Stimulated activated naive B cell treated with anti-CD40 and anti-IgM and Interleukin-4, amounts not matched to agents 10 μg/mL and 1 μg/mL and 100 μg/mL, for 72 hours (primary cell): ENCODE results near the gene RGS11.

Source experiments
- ATAC-seq, 2 donors: fragments of 150-1000 bp; cut with Tn5 transposase; replicated peaks; 2 replicates each; pipeline ENCODE4 v1.10.0; 2021; ENCODE audit warnings: moderate library complexity in 1 of 2
- DNase-seq: peaks from one replicate; pipeline ENCODE4 v3.0.0; 2021
- H3K27ac Mint-ChIP-seq: one replicate; pipeline ENCODE4 v1.8.0; 2022; ENCODE audit warnings: mild to moderate bottlenecking, mixed read lengths
- H3K27me3 Mint-ChIP-seq, 2 donors: one replicate each; pipeline ENCODE4 v1.8.0; 2022; ENCODE audit warnings: mixed read lengths in 2 of 2
- H3K36me3 Mint-ChIP-seq, 2 donors: one replicate each; pipeline ENCODE4 v1.8.0; 2022; ENCODE audit warnings: mixed read lengths in 2 of 2, mild to moderate bottlenecking in 1 of 2
- H3K4me1 Mint-ChIP-seq, 2 donors: one replicate each; pipeline ENCODE4 v1.8.0; 2022; ENCODE audit warnings: mixed read lengths in 2 of 2, mild to moderate bottlenecking in 1 of 2
- H3K4me3 Mint-ChIP-seq, 2 donors: one replicate each; pipeline ENCODE4 v1.8.0; 2022; ENCODE audit warnings: mild to moderate bottlenecking in 2 of 2, mixed read lengths in 2 of 2, moderate library complexity in 1 of 2
- H3K9me3 Mint-ChIP-seq, 2 donors: one replicate each; pipeline ENCODE4 v1.8.0; 2022; ENCODE audit warnings: mixed read lengths in 2 of 2, mild to moderate bottlenecking in 1 of 2

The RGS11 gene

DNA sequence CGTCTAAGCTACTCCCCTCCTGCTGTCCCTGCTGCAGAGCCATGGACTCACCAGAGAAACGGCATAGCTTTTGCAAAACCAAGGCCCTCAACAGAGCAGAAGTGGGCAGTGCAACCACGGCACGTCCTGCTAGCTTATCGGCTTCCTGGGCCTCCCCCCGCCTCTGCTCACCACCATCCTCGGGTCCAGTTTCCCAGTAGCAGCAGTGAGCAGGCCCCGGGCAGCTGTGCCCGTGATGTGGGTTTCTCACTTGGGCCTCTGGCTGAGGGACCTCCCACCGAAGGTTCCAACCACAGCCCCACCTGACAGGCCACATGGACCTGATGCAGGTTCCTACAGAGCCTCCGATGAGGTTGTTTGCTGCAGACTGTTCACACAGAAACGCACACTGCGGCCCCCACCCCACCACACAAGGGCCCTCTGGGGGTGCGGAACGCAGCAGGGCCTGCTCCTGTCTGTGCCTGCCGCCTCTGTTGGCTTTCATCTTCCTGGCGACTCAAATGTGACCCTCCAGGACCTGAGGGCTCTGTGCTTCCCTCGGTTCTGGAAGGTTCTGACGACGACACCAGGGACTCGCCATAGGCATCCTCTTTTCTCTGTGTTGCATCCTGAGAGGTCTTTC is 32.1 kb upstream of the RGS11 start:
- no peak overlapping the region for H3K27ac Mint-ChIP-seq
- no peak overlapping the region for H3K4me3 Mint-ChIP-seq
- H3K36me3 Mint-ChIP-seq: peaks cover 38 to 55% of the 10 kb centered on the region in 2 donors
- ATAC-seq (peak; percentile 46 to 57), DNase-seq (no peak)
- H3K27me3 Mint-ChIP-seq: no peaks in the 10 kb centered on the region
- no peaks in the 10 kb centered on the region for H3K9me3 Mint-ChIP-seq
- peaks cover 8 to 33% of the 10 kb centered on the region in 2 donors for H3K4me1 Mint-ChIP-seq

- H3K36me3 Mint-ChIP-seq: peaks cover 38 to 62% of the 10 kb centered on the region in 2 donors
- H3K4me3 Mint-ChIP-seq: no peak overlapping the region
- no peak for DNase-seq
- ATAC-seq: no peak
- H3K27ac Mint-ChIP-seq: peak overlapping the region; percentile 20
- peaks cover 8 to 33% of the 10 kb centered on the region in 2 donors for H3K4me1 Mint-ChIP-seq
- H3K27me3 Mint-ChIP-seq: no peaks in the 10 kb centered on the region
- no peaks in the 10 kb centered on the region for H3K9me3 Mint-ChIP-seq
These were observed 31.2 kb upstream of the RGS11 start for GRCh38 chr16:306911-307370.

DNA sequence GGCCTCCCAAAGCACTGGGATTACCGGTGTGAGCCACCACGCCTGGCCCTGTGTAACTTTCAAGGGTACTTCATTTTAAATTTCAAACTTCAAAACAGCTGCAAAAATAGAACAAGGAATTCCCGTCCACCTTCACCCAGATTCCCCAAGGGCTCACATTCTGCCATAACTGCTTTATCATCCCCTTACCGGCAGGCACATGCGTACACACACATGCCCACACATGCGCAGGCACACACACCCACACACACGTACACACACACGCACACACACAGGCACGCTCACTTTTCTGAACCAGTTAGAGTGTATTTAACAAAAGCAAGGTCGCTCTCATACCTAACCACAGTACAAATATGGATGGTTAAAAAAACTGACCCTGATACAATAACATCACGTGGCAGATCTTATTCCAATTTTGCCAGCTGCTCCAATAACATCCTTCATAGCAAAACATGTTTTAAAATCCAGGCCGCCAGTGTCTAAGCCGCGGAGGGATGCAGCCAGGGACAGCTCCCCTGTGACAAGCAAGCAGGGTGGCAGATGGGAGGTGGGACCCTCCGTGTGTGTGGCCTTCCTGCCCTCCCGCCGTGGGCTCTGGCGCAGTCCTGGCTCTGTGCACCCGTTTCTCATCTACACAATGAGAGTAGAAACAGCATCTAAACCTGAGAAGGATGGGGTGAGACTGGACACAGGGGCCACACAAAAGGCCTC is 30.3 kb upstream of the RGS11 start:
- Mint-ChIP-seq H3K27me3 (no peaks in the 10 kb centered on the region), H3K27ac (peak overlapping the region; percentile 51), H3K9me3 (no peaks in the 10 kb centered on the region), H3K4me1 (peaks cover 8 to 33% of the 10 kb centered on the region in 2 donors), H3K4me3 (no peak overlapping the region), H3K36me3 (peaks cover 31 to 64% of the 10 kb centered on the region in 2 donors)
- ATAC-seq: no peak
- no peak for DNase-seq

- ATAC-seq (peak in 1 of 2 donors; percentile 39), DNase-seq (no peak)
- no peaks in the 10 kb centered on the region for H3K27me3 Mint-ChIP-seq
- peaks cover 28 to 57% of the 10 kb centered on the region in 2 donors for H3K36me3 Mint-ChIP-seq
- no peak overlapping the region for H3K4me3 Mint-ChIP-seq
- peaks cover 6 to 24% of the 10 kb centered on the region in 2 donors for H3K4me1 Mint-ChIP-seq
- peak overlapping the region; percentile 9 for H3K27ac Mint-ChIP-seq
- no peaks in the 10 kb centered on the region for H3K9me3 Mint-ChIP-seq
These were observed 28.2 kb upstream of the RGS11 start for GRCh38 chr16:303760-304505.

DNA sequence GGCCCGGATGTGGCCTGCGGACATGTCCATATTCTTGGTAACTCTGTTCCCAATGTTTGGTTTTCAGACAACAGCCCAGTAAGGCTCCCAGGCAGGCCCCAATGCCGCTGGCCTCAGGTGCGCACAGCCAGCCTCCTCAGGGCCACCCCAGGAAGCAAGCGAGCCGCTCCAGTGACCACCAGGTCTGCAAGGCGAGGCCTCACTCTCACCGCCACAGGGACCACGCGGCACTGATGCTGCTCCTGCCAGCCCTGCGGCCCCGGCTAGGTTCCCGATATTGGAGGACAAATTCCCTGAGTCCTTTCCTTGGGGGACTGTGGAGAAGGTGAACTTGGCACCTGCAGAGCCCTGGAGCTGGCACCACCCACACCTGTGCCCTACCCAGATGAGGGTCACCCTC is 26.2 kb upstream of the RGS11 start:
- ATAC-seq (no peak), DNase-seq (no peak)
- Mint-ChIP-seq H3K27ac (peak overlapping the region; percentile 20), H3K27me3 (no peaks in the 10 kb centered on the region), H3K36me3 (peaks cover 31 to 60% of the 10 kb centered on the region in 2 donors), H3K4me3 (no peak overlapping the region), H3K9me3 (no peaks in the 10 kb centered on the region), H3K4me1 (peaks cover 6 to 13% of the 10 kb centered on the region in 2 donors)

GRCh38 chr16:301235-301634 is 25.5 kb upstream of the RGS11 start:
- Mint-ChIP-seq H3K36me3 (peaks cover 29 to 56% of the 10 kb centered on the region in 2 donors), H3K4me3 (no peak overlapping the region), H3K4me1 (peaks cover 4 to 6% of the 10 kb centered on the region in 2 donors), H3K9me3 (no peaks in the 10 kb centered on the region), H3K27me3 (no peaks in the 10 kb centered on the region), H3K27ac (no peak overlapping the region)
- DNase-seq (no peak), ATAC-seq (no peak)

GRCh38 chr16:297832-298231 is 22.1 kb upstream of the RGS11 start:
- Mint-ChIP-seq H3K4me3 (no peak overlapping the region), H3K36me3 (peaks cover 27 to 44% of the 10 kb centered on the region in 2 donors)

GRCh38 chr16:296806-297510 is 21.2 kb upstream of the RGS11 start:
- no peaks in the 10 kb centered on the region for H3K27me3 Mint-ChIP-seq
- peak overlapping the region; percentile 31 for H3K27ac Mint-ChIP-seq

More at GRCh38 chr16:297832-298231, 22.1 kb upstream of the RGS11 start:
- H3K27me3 Mint-ChIP-seq: no peaks in the 10 kb centered on the region
- ATAC-seq: no peak
- no peak overlapping the region for H3K27ac Mint-ChIP-seq
- no peak for DNase-seq
- no peaks in the 10 kb centered on the region for H3K4me1 Mint-ChIP-seq
- H3K9me3 Mint-ChIP-seq: no peaks in the 10 kb centered on the region

DNA sequence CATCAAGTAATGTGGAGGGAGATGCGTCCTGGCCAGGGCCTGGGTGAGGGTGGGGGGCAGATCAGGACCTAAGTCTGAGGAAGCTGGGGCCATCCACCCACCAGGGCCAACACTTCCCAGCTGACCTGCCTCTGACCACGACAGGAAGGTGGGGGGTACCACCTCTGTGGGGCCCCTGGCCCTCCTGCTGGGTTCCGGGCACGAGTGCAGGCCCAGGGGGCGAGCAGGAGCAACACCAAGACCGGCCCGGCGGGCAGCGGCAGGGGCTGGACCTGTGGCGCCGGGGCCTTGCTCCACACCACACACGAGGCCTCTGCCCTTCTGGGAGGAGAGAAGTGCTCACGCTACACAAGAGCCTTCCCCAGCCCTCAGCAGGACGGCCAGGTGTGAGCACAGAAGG is 20.5 kb upstream of the RGS11 start:
- no peaks in the 10 kb centered on the region for H3K4me1 Mint-ChIP-seq
- ATAC-seq: no peak
- H3K4me3 Mint-ChIP-seq: no peak overlapping the region
- H3K36me3 Mint-ChIP-seq: peaks cover 42 to 45% of the 10 kb centered on the region in 2 donors
- no peaks in the 10 kb centered on the region for H3K27me3 Mint-ChIP-seq
- H3K27ac Mint-ChIP-seq: no peak overlapping the region
- H3K9me3 Mint-ChIP-seq: no peaks in the 10 kb centered on the region
- DNase-seq: no peak

More at GRCh38 chr16:296806-297510, 21.2 kb upstream of the RGS11 start:
- Mint-ChIP-seq H3K36me3 (peaks cover 35 to 42% of the 10 kb centered on the region in 2 donors), H3K4me3 (no peak overlapping the region), H3K4me1 (no peaks in the 10 kb centered on the region), H3K9me3 (no peaks in the 10 kb centered on the region)
- ATAC-seq: no peak
- no peak for DNase-seq

DNA sequence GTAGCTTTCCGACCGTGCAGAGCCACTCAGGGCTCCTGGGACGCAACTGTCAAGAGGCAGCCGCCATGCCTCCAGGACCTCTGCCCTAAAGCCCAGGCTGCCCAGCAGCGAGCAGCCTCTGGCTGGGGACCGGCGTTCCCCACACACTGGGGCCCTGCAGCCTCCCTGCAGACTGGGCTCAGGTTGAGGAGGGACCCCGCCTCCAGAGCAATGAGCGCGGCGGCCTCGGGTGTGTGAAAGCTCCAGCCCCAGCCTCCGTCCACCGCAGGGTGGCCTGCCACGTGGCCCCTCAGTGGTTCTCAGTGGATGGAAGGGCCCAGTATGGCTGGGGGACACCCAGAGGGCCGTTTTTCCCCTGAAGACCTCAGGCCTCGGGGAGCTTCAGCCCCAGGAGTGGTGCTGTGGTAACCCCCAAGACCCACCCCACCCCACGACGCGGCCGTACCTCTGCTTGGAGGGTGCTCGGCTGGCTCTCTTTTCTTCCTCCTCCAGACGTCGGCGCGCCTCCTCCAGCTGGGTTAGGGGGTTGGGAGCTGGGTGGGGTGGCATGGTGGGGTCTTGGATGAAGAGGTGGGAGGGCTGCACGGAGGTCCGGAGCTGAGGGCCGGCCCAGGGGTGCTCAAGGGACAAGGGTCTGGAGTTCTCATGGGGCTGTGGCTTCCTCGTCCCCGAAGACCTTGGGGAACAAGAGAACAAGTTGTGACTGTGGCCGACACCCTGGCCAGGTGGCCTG is 17.5 kb upstream of the RGS11 start:
- Mint-ChIP-seq H3K27me3 (no peaks in the 10 kb centered on the region), H3K9me3 (no peaks in the 10 kb centered on the region), H3K4me3 (no peak overlapping the region), H3K27ac (no peak overlapping the region), H3K4me1 (no peaks in the 10 kb centered on the region), H3K36me3 (peaks cover 52 to 55% of the 10 kb centered on the region in 2 donors)
- ATAC-seq (no peak), DNase-seq (no peak)

GRCh38 chr16:291539-291938 is 15.8 kb upstream of the RGS11 start:
- H3K36me3 Mint-ChIP-seq: peaks cover 50 to 62% of the 10 kb centered on the region in 2 donors
- H3K4me3 Mint-ChIP-seq: no peak overlapping the region
- DNase-seq: no peak
- peaks cover 0 to 2% of the 10 kb centered on the region in 2 donors for H3K4me1 Mint-ChIP-seq
- ATAC-seq: no peak
- H3K27me3 Mint-ChIP-seq: no peaks in the 10 kb centered on the region
- H3K27ac Mint-ChIP-seq: peak overlapping the region; percentile 31
- no peaks in the 10 kb centered on the region for H3K9me3 Mint-ChIP-seq

- H3K27ac Mint-ChIP-seq: peak overlapping the region; percentile 14
- no peaks in the 10 kb centered on the region for H3K9me3 Mint-ChIP-seq
- H3K4me3 Mint-ChIP-seq: no peak overlapping the region
- H3K27me3 Mint-ChIP-seq: no peaks in the 10 kb centered on the region
- H3K36me3 Mint-ChIP-seq: peaks cover 51 to 66% of the 10 kb centered on the region in 2 donors
- DNase-seq: no peak
- ATAC-seq: no peak
- peaks cover 0 to 2% of the 10 kb centered on the region in 2 donors for H3K4me1 Mint-ChIP-seq
These were observed 15.1 kb upstream of the RGS11 start for GRCh38 chr16:290681-291405.
